SK-N-SH (cell line): ENCODE results near the gene PRKRIP1.

Experiments used
- CTCF ChIP-seq: fragments of 200-600 bp; sonication (generic); IDR thresholded peaks from 2 replicates; pipeline ENCODE4 v1.6.1; 2017; ENCODE audit warnings: antibody characterized with exemption, mild to moderate bottlenecking, moderate library complexity
- RAD21 ChIP-seq: IDR thresholded peaks from 2 replicates; pipeline ENCODE4 v1.6.1; 2012; ENCODE audit warnings: mild to moderate bottlenecking, low read length
- RCOR1 ChIP-seq: fragments of 150-350 bp; IDR thresholded peaks from 2 replicates; pipeline ENCODE4 v1.6.1; 2017; ENCODE audit warnings: antibody characterized with exemption, low read length

GRCh38 chr7:102409340-102409739 lies 13.2 kb downstream of the PRKRIP1 start:
- TF ChIP-seq CTCF: no peak
- no peak for TF ChIP-seq RAD21
- no peak for TF ChIP-seq RCOR1
